Measurements from ENCODE around the gene RTP1. TPM values are rescaled to one million over a fixed set of nuclear protein-coding genes. Genes with fewer than 3 reads are reported as not detected.
A peak's percentile ranks its signal among the peaks of the same experiment; 100 is the strongest.

Gene RTP1
- total RNA-seq, 1 donor from 2014 or later = not detected

GRCh38 chr3:187186801-187187421 lies 10.4 kb upstream of the RTP1 start:
- H3K36me3 ChIP-seq = no peaks in the 10 kb centered on the region
- H3K9me3 ChIP-seq = no peaks in the 10 kb centered on the region
- no peaks in the 10 kb centered on the region for H3K4me1 ChIP-seq
- intact Hi-C loops (cut with DNase I) = no loop called here
- DNase-seq (peak; percentile 50), ATAC-seq (peak; percentile 90)
- peak overlapping the region; percentile 5 for H3K27ac ChIP-seq
- no peak for TF ChIP-seq CTCF (IDR thresholded peaks at IDR 0.05)
- H3K27me3 ChIP-seq (ENCODE audit: low read depth) = no peaks in the 10 kb centered on the region
- H3K4me3 ChIP-seq = no peak overlapping the region

GRCh38 chr3:187188931-187189330 lies 8.4 kb upstream of the RTP1 start:
- Histone ChIP-seq H3K9me3 (no peaks in the 10 kb centered on the region), H3K27me3 (ENCODE audit: low read depth) (no peaks in the 10 kb centered on the region), H3K36me3 (no peaks in the 10 kb centered on the region), H3K27ac (no peak overlapping the region), H3K4me1 (no peaks in the 10 kb centered on the region), H3K4me3 (no peak overlapping the region)
- no peak for TF ChIP-seq CTCF (IDR thresholded peaks at IDR 0.05)
- DNase-seq = no peak
- ATAC-seq = peak in 1 of 2 donors; percentile 37
- intact Hi-C loops (cut with DNase I) = no loop called here

GRCh38 chr3:187191271-187191670 lies 6.0 kb upstream of the RTP1 start:
- Histone ChIP-seq H3K4me1 (no peaks in the 10 kb centered on the region), H3K36me3 (no peaks in the 10 kb centered on the region), H3K4me3 (no peak overlapping the region), H3K9me3 (no peaks in the 10 kb centered on the region), H3K27me3 (ENCODE audit: low read depth) (no peaks in the 10 kb centered on the region), H3K27ac (no peak overlapping the region)
- DNase-seq (no peak), ATAC-seq (no peak)
- TF ChIP-seq CTCF (IDR thresholded peaks at IDR 0.05) = no peak
- intact Hi-C loops (cut with DNase I) = no loop called here

- DNase-seq = no peak
- no peaks in the 10 kb centered on the region for H3K36me3 ChIP-seq
- H3K4me3 ChIP-seq = no peak overlapping the region
- intact Hi-C loops (cut with DNase I) = no loop called here
- no peaks in the 10 kb centered on the region for H3K9me3 ChIP-seq
- H3K27me3 ChIP-seq (ENCODE audit: low read depth) = no peaks in the 10 kb centered on the region
- TF ChIP-seq CTCF (IDR thresholded peaks at IDR 0.05) = no peak
- H3K4me1 ChIP-seq = no peaks in the 10 kb centered on the region
- no peak overlapping the region for H3K27ac ChIP-seq
- ATAC-seq = no peak
Observed at GRCh38 chr3:187193181-187193580, 4.1 kb upstream of the RTP1 start.

GRCh38 chr3:187196573-187197334 lies 532 bp upstream of the RTP1 start:
- Histone ChIP-seq H3K4me3 (no peak overlapping the region), H3K4me1 (no peaks in the 10 kb centered on the region), H3K36me3 (no peaks in the 10 kb centered on the region), H3K9me3 (no peaks in the 10 kb centered on the region), H3K27ac (no peak overlapping the region), H3K27me3 (ENCODE audit: low read depth) (no peaks in the 10 kb centered on the region)
- TF ChIP-seq CTCF (IDR thresholded peaks at IDR 0.05) = no peak
- no peak for DNase-seq
- no peak for ATAC-seq
- intact Hi-C loops (cut with DNase I) = no loop called here

Measured in lower lobe of right lung (tissue), 2 donors.